Loucy (cell line): ENCODE data around the gene TMEM121.
"Not testable (repeated sequence)": the region's sequence is repeated elsewhere in the genome, so short reads cannot be mapped to it uniquely, and the experiment has no call there.

ENCODE experiments used
- H2AFZ ChIP-seq: fragments of 200-600 bp; sonication (generic); 2 replicates; pipeline ENCODE4 v1.6.0; 2016; ENCODE audit warnings: antibody characterized with exemption, mild to moderate bottlenecking, low read length, moderate library complexity
- H3F3A ChIP-seq: fragments of 200-600 bp; 2 replicates; pipeline ENCODE4 v1.6.0; 2016; ENCODE audit warnings: antibody characterized with exemption, low read depth, mild to moderate bottlenecking
- H3K27me3 ChIP-seq: fragments of 200-600 bp; sonication (generic); 2 replicates; pipeline ENCODE4 v1.6.1; 2014; ENCODE audit warnings: low read length, mild to moderate bottlenecking; ENCODE audit not compliant: insufficient read depth, poor library complexity, severe bottlenecking
- H3K36me3 ChIP-seq: fragments of 200-600 bp; sonication (generic); 2 replicates; pipeline ENCODE4 v1.6.1; 2016; ENCODE audit warnings: low read length; ENCODE audit not compliant: insufficient read depth
- H3K4me1 ChIP-seq: fragments of 200-600 bp; sonication (generic); 2 replicates; pipeline ENCODE4 v1.5.1; 2014; ENCODE audit warnings: low read length, mild to moderate bottlenecking; ENCODE audit not compliant: insufficient read depth, poor library complexity, severe bottlenecking
- H3K4me2 ChIP-seq: fragments of 200-600 bp; sonication (generic); 2 replicates; pipeline ENCODE4 v1.6.0; 2014; ENCODE audit warnings: antibody characterized with exemption, low read length, low read depth, mild to moderate bottlenecking; ENCODE audit not compliant: poor library complexity, severe bottlenecking
- H3K4me3 ChIP-seq: fragments of 200-600 bp; sonication (generic); 2 replicates; pipeline ENCODE4 v1.5.1; 2014; ENCODE audit warnings: low read length, mild to moderate bottlenecking, mixed read lengths; ENCODE audit not compliant: poor library complexity, severe bottlenecking
- H3K79me2 ChIP-seq: fragments of 200-600 bp; sonication (generic); 2 replicates; pipeline ENCODE4 v1.6.1; 2014; ENCODE audit warnings: low read length; ENCODE audit not compliant: insufficient read depth
- H3K9ac ChIP-seq: fragments of 200-600 bp; sonication (generic); 2 replicates; pipeline ENCODE4 v1.6.0; 2014; ENCODE audit warnings: mild to moderate bottlenecking, low read depth, low read length, moderate library complexity; ENCODE audit not compliant: poor library complexity, severe bottlenecking
- H3K9me2 ChIP-seq: fragments of 200-600 bp; sonication (generic); replicated peaks from 2 replicates; pipeline ENCODE4 v1.6.1; 2016; ENCODE audit warnings: low read depth, low read length, mixed read lengths
- H3K9me3 ChIP-seq: fragments of 200-600 bp; sonication (generic); 2 replicates; pipeline ENCODE4 v1.6.1; 2014; ENCODE audit warnings: mild to moderate bottlenecking, antibody characterized with exemption, low read length, low read depth; ENCODE audit not compliant: insufficient read depth
- H4K20me1 ChIP-seq: fragments of 200-600 bp; sonication (generic); 2 replicates; pipeline ENCODE4 v1.6.0; 2014; ENCODE audit warnings: antibody characterized with exemption, low read length, mild to moderate bottlenecking; ENCODE audit not compliant: insufficient read depth, poor library complexity, severe bottlenecking
- EZH2phosphoT487 ChIP-seq: fragments of 200-600 bp; IDR thresholded peaks from 2 replicates; pipeline ENCODE4 v1.6.1; 2018; ENCODE audit warnings: antibody characterized with exemption, mild to moderate bottlenecking, moderate library complexity, borderline replicate concordance
- TF ChIP-seq, protein P1 (sequence below): fragments of 200-600 bp; sonication (generic); conservative IDR thresholded peaks from 2 replicates; pipeline ENCODE4 v1.5.1; 2014; ENCODE audit warnings: mild to moderate bottlenecking, antibody characterized with exemption, low read length

TMEM121 gene

DNA sequence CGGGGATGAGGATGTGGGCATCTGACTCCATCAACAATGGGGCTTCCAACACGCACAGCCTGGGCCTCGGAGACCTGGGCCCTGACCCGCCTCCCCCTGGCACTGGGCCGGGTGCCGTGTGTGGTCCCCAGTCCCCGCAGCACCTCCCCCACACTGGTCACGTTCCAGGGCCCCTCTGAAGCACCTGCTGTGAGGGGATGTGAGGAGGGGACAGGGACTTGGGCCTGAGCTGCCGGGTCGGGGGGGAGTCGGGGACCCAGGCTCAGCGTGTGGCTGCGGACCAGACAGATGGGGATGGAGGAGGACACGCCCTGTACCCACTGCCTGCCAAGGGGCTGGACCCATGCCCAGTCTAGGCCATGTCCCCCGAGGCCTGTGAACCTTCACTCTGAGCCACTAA lies 45.7 kb downstream of the TMEM121 start:
- H3K9ac ChIP-seq, H3K36me3 ChIP-seq, H4K20me1 ChIP-seq, H3F3A ChIP-seq, H3K4me2 ChIP-seq, H2AFZ ChIP-seq, H3K9me3 ChIP-seq, H3K4me1 ChIP-seq, H3K79me2 ChIP-seq, H3K4me3 ChIP-seq, H3K9me2 ChIP-seq, H3K27me3 ChIP-seq: not testable (repeated sequence)

DNA sequence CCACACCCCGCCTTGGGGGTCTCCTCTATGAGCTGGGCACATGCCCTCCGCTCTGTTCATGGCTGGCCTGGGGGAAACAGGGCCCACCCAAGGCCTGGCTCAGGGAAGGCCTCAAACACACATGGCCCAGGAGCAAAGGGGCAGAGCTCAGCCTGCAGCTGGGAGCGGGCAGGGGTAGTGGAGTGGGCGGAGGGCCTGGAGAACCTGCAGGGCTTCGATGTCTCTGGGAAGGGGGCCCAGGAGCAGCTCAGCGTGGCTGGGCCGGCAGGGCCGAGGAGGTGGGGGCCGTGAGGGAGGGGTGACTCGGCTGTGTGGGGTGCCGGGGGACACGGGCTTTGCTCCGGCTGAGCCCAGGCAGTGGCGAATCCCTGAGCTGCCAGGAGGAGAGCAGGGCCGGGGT lies 47.5 kb downstream of the TMEM121 start:
- not testable (repeated sequence) for H3K4me2 ChIP-seq, H3K9me3 ChIP-seq, H3F3A ChIP-seq, H3K27me3 ChIP-seq, H3K36me3 ChIP-seq, H3K4me1 ChIP-seq, H2AFZ ChIP-seq, H3K9ac ChIP-seq, H4K20me1 ChIP-seq, H3K4me3 ChIP-seq, H3K9me2 ChIP-seq, H3K79me2 ChIP-seq

DNA sequence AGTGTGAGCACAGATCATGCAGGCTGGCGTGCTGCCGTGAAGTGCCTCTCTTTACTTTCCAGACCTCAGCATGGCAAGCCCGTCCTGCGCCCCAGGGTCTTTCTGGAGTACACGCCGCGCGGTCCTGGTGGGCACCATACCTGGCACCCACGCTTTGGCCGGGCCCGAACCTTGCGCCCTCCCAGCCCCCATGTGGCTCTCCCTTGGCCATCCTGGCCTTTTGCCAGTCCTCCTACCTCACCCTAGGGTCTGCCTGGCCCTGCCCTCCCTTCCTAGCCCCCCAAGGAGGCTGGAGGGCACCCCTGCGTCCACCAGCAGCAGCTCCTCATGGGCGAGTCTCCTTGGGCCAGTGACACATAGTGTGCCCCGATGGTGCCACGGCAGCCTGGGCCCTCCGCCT lies 48.0 kb downstream of the TMEM121 start:
- not testable (repeated sequence) for H3K4me2 ChIP-seq, H2AFZ ChIP-seq, H3K4me1 ChIP-seq, H3K79me2 ChIP-seq, H3K9me3 ChIP-seq, H3K9me2 ChIP-seq, H3K4me3 ChIP-seq, H3K27me3 ChIP-seq, H4K20me1 ChIP-seq, H3K9ac ChIP-seq, H3F3A ChIP-seq, H3K36me3 ChIP-seq

DNA sequence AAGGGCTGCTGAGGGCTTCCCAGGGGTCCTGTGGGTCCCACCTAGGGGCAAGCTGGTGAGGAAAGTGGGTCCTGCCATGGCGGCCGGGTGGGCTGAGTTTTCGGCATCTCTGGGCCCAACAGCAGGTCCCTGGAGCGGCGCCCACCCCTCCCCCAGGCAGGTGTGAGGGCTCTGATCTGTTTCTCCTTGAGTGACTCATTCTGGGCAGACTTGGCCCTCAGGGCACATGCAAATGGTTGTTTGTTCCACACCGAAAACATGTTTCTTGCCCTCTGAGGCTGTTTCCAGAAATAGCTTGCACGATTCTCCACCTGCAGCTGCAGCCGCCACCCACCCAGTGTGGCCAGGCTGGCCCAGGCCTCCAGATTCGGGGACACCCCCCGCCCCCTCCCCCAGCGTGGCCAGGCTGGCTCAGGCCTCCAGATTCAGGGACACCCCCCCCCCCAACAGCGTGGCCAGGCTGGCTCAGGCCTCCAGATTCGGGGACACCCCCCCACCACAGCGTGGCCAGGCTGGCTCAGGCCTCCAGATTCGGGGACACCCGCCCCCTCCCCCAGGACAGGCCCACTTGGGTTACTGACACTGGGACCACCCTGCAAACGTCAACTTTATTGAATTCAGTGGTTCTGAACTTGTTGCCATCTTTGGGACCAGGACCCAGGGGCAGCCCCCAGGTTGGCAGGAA lies 48.8 kb downstream of the TMEM121 start:
- H3K4me1 ChIP-seq, H2AFZ ChIP-seq, H3K9ac ChIP-seq: not testable (repeated sequence)

GRCh38 chr14:105576525-105577088 lies 50.2 kb downstream of the TMEM121 start:
- no peaks in the 10 kb centered on the region for H3K36me3 ChIP-seq
- peaks cover 7% of the 10 kb centered on the region; the same call in 1 of the 2 replicates for H3K9me3 ChIP-seq
- no peak overlapping the region for H3K4me3 ChIP-seq
- H3K79me2 ChIP-seq: no peaks in the 10 kb centered on the region
- no peaks in the 10 kb centered on the region for H3K4me1 ChIP-seq
- H3K9me2 ChIP-seq: no peaks in the 10 kb centered on the region
- H3K4me2 ChIP-seq: no peak overlapping the region
- no peaks in the 10 kb centered on the region for H3F3A ChIP-seq
- no peak overlapping the region for H2AFZ ChIP-seq
- no peak for TF ChIP-seq EZH2phosphoT487
- TF ChIP-seq, protein P1, sequence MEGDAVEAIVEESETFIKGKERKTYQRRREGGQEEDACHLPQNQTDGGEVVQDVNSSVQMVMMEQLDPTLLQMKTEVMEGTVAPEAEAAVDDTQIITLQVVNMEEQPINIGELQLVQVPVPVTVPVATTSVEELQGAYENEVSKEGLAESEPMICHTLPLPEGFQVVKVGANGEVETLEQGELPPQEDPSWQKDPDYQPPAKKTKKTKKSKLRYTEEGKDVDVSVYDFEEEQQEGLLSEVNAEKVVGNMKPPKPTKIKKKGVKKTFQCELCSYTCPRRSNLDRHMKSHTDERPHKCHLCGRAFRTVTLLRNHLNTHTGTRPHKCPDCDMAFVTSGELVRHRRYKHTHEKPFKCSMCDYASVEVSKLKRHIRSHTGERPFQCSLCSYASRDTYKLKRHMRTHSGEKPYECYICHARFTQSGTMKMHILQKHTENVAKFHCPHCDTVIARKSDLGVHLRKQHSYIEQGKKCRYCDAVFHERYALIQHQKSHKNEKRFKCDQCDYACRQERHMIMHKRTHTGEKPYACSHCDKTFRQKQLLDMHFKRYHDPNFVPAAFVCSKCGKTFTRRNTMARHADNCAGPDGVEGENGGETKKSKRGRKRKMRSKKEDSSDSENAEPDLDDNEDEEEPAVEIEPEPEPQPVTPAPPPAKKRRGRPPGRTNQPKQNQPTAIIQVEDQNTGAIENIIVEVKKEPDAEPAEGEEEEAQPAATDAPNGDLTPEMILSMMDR: no peak
- no peak overlapping the region for H3K9ac ChIP-seq
- no peaks in the 10 kb centered on the region for H4K20me1 ChIP-seq
- peaks cover 3% of the 10 kb centered on the region for H3K27me3 ChIP-seq

More for the DNA sequence above, 48.8 kb downstream of the TMEM121 start:
- not testable (repeated sequence) for H3K9me2 ChIP-seq, H3F3A ChIP-seq, H3K79me2 ChIP-seq, H4K20me1 ChIP-seq, H3K4me2 ChIP-seq, H3K27me3 ChIP-seq, H3K9me3 ChIP-seq, H3K36me3 ChIP-seq, H3K4me3 ChIP-seq
